ENCODE results near the gene PRKAR1A. TPM values are rescaled to one million over a fixed set of nuclear protein-coding genes. Genes with fewer than 3 reads are reported as not detected.

Gene PRKAR1A
- total and polyA plus RNA-seq, 4 donors: 55.6 to 118 (median 104) TPM

- Histone ChIP-seq H3K4me3 (ENCODE audit: low read depth in 1 of 3, low read length in 3 of 3) (no peak overlapping the region), H3K4me1 (ENCODE audit: control insufficient read depth in 4 of 4, insufficient read depth in 4 of 4, low read length in 3 of 4) (peaks cover 2 to 29% (median 16%) of the 10 kb centered on the region in 4 donors), H3K9ac (ENCODE audit: low read depth in 1 of 2, low read length in 2 of 2) (no peak overlapping the region), H3K36me3 (ENCODE audit: control insufficient read depth in 4 of 4, insufficient read depth in 3 of 4, low read depth in 1 of 4, low read length in 3 of 4) (peaks cover 0 to 2% (median under 1%) of the 10 kb centered on the region in 4 donors), H3K9me3 (ENCODE audit: control insufficient read depth in 4 of 4, low read length in 3 of 4) (no peaks in the 10 kb centered on the region), H3K27ac (ENCODE audit: low read depth in 1 of 2, low read length in 2 of 2) (peak overlapping the region; percentile 53 to 72), H3K27me3 (ENCODE audit: control insufficient read depth in 4 of 4, insufficient read depth in 4 of 4, low read length in 3 of 4) (no peaks in the 10 kb centered on the region)
- 71% methylated on average over 8 of the region's 8 CpGs for WGBS
- no peak for DNase-seq (ENCODE audit: low spot score)
- TF ChIP-seq GABPA (IDR thresholded peaks at IDR 0.05 in 1 of 2, conservative IDR thresholded peaks at IDR 0.05 in 1 of 2): no peak
- TF ChIP-seq HNF4A (conservative IDR thresholded peaks at IDR 0.05): no peak
- no peak for TF ChIP-seq YY1 (IDR thresholded peaks at IDR 0.05)
- TF ChIP-seq CTCF (IDR thresholded peaks at IDR 0.05; ENCODE audit: low read depth, low read length, missing input control): no peak
- TF ChIP-seq FOXA1 (IDR thresholded peaks at IDR 0.05): no peak
- no peak for TF ChIP-seq ATF3 (IDR thresholded peaks at IDR 0.05)
- no peak for TF ChIP-seq NR2F2 (IDR thresholded peaks at IDR 0.05)
- TF ChIP-seq HNF4G (IDR thresholded peaks at IDR 0.05): no peak
- no peak for TF ChIP-seq TAF1 (conservative IDR thresholded peaks at IDR 0.05)
- no peak for TF ChIP-seq RXRA (IDR thresholded peaks at IDR 0.05)
- no peak for TF ChIP-seq FOXA2 (IDR thresholded peaks at IDR 0.05)
- TF ChIP-seq SP1 (IDR thresholded peaks at IDR 0.05): no peak
- TF ChIP-seq RAD21 (IDR thresholded peaks at IDR 0.05): no peak
- no peak for TF ChIP-seq MAX (IDR thresholded peaks at IDR 0.05)
Observed at GRCh38 chr17:68567581-68567980, 55.4 kb downstream of the PRKAR1A start.

- WGBS: 91% methylated on average over 2 of the region's 2 CpGs
- Histone ChIP-seq H3K36me3 (ENCODE audit: control insufficient read depth in 4 of 4, insufficient read depth in 3 of 4, low read depth in 1 of 4, low read length in 3 of 4) (peaks cover 0 to 2% (median under 1%) of the 10 kb centered on the region in 4 donors), H3K9me3 (ENCODE audit: control insufficient read depth in 4 of 4, low read length in 3 of 4) (no peaks in the 10 kb centered on the region), H3K4me3 (ENCODE audit: low read depth in 1 of 3, low read length in 3 of 3) (no peak overlapping the region), H3K4me1 (ENCODE audit: control insufficient read depth in 4 of 4, insufficient read depth in 4 of 4, low read length in 3 of 4) (peaks cover 2 to 25% (median 16%) of the 10 kb centered on the region in 4 donors), H3K27me3 (ENCODE audit: control insufficient read depth in 4 of 4, insufficient read depth in 4 of 4, low read length in 3 of 4) (no peaks in the 10 kb centered on the region), H3K27ac (ENCODE audit: low read depth in 1 of 2, low read length in 2 of 2) (no peak overlapping the region), H3K9ac (ENCODE audit: low read depth in 1 of 2, low read length in 2 of 2) (no peak overlapping the region)
- DNase-seq (ENCODE audit: low spot score): no peak
- TF ChIP-seq HNF4A (conservative IDR thresholded peaks at IDR 0.05): no peak
- TF ChIP-seq FOXA2 (IDR thresholded peaks at IDR 0.05): no peak
- TF ChIP-seq RAD21 (IDR thresholded peaks at IDR 0.05): no peak
- TF ChIP-seq FOXA1 (IDR thresholded peaks at IDR 0.05): no peak
- TF ChIP-seq NR2F2 (IDR thresholded peaks at IDR 0.05): no peak
- no peak for TF ChIP-seq HNF4G (IDR thresholded peaks at IDR 0.05)
- no peak for TF ChIP-seq TAF1 (conservative IDR thresholded peaks at IDR 0.05)
- TF ChIP-seq REST (IDR thresholded peaks at IDR 0.05): no peak
- no peak for TF ChIP-seq YY1 (IDR thresholded peaks at IDR 0.05)
- no peak for TF ChIP-seq ZBTB33 (IDR thresholded peaks at IDR 0.05)
- no peak for TF ChIP-seq GABPA (IDR thresholded peaks at IDR 0.05 in 1 of 2, conservative IDR thresholded peaks at IDR 0.05 in 1 of 2)
Observed at GRCh38 chr17:68568581-68568980, 56.4 kb downstream of the PRKAR1A start.
